HG02938 (cell line): ENCODE results near the gene CCDC107.
"Not testable (repeated sequence)": the region's sequence is repeated elsewhere in the genome, so short reads cannot be mapped to it uniquely, and the experiment has no call there.

Experiments
- ATAC-seq: cut with Tn5 transposase; IDR thresholded peaks from one replicate; pipeline ENCODE4 v1.9.1; 2021; ENCODE audit warnings: mild to moderate bottlenecking, moderate library complexity; ENCODE audit not compliant: unreplicated experiment

The CCDC107 gene

DNA sequence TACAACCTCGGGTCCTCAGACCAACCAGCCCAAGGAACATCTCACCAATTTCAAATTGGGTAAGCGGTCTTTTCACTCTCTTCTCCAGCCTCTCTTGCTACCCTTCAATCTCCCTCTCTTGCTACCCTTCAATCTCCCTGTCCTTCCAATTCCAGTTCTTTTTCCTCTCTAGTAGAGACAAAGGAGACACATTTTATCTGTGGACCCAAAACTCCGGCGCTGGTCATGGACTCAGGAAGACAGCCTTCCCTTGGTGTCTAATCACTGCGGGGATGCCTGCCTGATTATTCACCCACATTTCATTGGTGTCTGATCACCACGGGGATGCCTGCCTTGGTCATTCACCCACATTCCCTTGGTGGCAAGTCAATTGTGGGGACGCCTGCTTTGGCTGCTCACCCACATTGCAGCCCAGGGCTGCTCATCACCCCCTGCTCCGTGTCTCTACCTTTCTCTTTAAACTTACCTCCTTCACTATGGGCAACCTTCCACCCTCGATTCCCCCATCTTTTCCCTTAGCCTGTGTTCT lies 20.6 kb upstream of the CCDC107 start:
- ATAC-seq, result not testable (repeated sequence)

DNA sequence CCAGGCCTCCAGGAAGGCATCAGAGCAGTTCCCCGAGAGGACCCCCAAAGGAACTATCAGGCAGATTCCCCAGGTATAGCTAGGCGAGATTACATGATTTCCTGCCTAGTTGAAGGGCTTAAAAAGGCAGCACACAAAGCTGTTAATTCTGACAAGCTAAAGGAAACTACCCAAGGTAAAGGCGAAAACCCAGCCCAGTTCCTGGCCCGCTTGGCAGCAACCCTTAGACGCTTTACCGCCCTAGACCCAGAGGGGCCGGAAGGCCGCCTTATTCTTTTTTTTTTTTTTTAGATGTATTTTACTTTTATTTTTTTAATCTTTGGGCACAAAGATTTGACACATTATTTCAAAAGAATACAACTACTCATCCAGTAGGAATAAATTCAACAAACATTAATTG lies 19.3 kb upstream of the CCDC107 start:
- ATAC-seq, result not testable (repeated sequence)

DNA sequence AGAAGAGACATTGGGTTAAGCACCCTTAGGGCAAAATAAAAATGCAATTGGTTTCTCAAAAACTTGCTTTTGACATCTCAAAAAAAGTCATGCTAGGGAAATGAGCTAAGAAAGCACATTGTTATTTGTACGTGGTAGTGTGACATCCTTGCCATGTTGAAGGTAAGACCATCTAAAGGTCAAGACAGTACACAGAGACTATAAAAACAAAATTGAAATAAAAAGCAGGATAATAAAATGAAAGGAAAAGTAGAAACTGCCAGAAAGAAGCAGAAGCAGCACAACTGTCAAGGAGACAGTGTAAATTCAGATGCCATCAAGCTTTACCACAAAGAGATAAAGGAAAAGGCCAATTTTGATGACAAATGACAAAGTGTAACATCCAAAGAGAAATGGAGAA lies 18.9 kb upstream of the CCDC107 start:
- ATAC-seq, result not testable (repeated sequence)

DNA sequence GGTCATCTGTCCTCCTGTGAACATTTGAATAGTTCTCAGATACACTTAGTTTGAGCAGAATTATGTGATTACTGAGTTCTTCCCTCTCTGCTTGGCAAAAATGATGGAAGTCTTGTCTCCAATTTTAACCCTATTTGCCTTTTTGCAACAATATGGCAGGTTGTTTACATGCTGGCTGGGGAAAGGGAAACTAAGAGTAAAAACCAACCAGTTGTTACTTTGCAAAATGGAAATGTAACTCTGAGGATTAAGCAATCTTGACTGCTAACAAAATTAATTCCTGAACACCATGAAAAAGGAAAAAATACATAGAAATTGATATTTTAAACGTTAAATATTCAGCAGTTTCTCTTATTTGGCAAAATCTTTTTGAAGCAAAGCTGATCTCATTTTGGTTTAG lies 18.5 kb upstream of the CCDC107 start:
- no peak for ATAC-seq

DNA sequence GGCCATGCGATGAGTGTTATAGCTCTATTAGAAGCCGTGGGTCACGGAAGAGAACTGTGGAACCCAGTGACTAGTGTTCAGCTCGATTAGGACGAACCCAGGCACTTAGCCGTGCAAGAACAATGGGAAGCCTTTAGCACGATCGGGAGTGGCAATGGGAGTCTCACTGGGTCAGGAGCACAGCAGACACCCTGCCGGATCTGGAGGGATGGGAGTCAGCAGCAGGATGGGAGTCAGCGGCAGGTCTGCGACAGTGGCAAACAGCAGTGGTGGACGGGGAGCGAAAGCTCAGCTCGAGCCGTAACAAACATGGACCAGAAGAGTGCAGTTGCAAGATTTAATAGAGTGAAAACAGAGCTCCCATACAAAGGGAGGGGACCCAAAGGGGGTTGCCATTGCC lies 17.7 kb upstream of the CCDC107 start:
- ATAC-seq, result not testable (repeated sequence)

DNA sequence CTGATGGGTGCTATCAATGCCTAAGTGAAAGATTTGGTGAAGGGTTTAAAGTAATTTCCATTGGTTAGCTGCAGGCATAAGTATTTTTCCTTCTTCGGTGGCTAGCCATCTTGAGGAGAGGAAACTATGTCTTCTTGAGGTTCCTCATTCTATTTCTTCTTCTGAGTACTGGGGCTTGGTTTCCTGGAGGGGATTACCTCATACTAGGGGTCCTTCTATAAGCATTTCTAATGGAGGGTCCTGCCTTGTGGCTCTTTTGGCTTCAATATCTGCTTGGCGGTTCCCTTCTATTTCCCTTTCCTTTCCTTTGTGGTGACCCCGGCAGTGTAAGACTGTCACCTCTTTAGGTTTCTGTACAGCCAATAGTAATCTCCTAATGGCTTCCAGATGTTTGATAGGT lies 16.6 kb upstream of the CCDC107 start:
- ATAC-seq, result not testable (repeated sequence)

DNA sequence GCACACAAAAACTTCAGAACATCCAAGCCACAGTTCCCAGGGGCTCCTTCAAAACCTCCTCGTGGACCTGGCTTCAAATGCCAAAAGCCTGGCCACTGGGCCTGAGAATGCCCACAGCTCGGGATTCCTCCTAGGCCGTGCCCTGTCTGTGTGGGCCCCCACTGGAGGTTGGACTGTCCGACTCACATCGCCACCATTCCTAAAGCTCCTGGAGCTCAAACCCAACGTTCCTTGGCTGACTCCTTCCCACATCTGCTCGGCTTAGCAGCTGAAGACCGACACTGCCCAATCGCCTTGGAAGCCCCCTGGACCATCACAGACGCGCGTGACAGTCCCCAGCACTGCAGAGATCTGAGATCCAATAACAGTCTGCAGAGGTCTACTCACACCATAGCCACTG lies 15.0 kb upstream of the CCDC107 start:
- ATAC-seq, result no peak

DNA sequence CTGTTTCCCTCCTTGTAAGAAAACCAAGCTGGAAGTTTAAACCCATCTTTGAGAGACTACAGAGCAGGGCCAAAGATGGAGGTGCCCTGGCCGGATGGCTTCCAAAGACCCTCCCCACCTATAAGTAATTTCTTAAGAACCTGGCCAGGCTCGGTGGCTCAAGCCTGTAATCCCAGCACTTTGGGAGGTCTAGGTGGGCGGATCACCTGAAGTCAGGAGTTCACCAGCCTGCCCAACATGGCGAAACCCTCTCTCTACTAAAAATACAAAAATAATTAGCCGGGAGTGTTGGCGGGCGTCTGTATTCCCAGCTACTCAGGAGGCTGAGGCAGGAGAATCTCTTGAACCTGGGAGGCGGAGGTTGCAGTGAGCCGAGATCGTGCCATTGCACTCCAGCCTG lies 12.4 kb upstream of the CCDC107 start:
- not testable (repeated sequence) for ATAC-seq

DNA sequence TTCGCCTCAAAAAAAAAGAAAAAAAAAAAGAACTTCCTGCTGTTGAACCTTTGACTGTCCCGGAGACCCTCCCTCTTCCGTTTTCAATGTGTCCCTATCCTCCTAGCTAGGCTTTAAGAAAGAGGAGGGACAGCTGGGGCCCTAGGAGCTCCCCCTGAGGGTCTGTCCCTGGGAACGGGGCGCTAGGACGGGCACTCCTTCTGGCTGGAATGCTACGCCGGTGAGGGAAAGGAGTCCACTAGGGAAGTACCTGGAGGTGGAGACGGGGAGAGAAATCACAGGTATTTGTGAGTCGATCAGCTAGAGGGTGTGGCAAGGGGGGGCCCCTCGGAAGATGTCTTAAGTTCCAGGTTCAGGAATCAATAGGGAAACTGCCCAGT lies 11.9 kb upstream of the CCDC107 start:
- ATAC-seq, result no peak

DNA sequence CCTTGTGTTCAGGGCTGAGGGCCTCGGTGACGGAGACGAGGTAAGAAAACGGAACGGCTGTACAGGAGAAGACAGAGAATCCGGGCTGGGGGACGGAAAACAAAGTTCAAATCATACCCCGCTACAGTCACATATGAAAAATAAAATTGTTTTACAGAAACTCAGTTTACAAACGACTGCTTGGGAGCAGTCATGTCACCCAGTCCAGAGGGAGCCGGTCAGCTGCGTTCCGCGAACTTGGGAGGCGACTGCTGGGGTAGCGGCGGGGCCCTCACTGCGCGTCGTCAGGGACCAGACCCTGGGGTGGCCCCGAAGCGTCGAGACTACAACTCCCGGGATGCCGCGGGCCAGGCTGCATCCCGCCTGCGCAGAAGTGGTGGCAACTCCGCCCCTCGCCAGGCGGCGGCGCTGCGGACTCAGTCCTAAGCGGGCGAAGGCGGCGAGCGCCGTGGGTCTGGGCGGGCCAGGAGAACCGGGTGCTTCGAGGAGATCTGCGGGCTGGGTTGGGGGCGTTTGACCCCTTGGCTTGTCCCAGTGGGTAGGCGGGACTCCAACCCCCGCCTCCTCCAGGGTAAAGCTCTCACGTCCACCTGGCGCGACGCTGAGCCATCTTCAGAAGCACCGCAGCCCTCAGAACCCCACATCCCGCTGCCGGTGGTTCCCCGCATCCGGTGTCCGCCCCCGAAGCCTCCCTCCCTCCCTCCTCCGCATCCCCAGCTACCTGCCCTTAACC lies 11.4 kb upstream of the CCDC107 start:
- peak; percentile 78 for ATAC-seq

DNA sequence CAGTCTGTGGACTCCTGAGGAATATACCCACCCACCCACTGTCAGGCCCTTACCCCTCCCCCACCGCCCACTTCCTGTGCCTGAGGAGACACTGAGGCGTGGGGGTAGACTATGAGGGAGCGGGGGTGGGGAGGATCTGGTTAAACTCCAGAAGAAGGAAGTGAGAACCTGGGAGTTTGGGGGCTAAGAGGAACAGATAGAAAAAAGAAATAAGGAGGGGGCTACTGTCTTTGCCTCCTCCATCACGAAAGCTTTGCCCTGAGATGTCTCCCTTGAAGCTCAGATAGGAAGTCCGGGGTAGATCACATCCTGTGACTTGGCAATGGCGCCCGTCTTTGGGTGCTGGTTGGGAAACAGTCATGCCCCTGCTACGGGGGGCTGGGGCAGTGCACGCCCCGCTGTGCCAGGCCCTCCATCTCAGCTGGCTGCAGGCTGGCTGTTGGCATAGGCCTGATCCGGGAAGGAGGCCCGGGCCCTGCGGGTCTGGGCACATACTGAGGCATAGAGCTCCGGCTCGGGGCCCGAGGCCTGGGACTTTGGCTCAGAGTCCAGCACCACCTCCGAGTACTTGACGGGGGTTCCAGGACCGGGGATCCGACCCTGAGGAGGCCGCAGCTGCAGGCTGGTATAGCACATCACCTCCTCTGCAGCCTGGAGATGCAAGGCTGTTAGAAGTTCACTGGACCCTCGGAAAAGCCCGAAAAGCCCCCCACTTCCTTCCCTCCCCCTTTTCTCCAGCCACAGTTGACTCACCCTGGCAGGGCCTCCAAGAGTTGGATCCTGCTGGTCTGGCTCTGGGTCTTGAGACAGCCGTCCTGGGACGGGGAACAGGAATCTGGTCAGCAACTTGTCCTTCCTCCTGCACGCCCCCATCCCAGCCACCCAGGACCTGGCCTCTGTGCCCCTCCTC lies 8.4 kb upstream of the CCDC107 start:
- ATAC-seq, result no peak

DNA sequence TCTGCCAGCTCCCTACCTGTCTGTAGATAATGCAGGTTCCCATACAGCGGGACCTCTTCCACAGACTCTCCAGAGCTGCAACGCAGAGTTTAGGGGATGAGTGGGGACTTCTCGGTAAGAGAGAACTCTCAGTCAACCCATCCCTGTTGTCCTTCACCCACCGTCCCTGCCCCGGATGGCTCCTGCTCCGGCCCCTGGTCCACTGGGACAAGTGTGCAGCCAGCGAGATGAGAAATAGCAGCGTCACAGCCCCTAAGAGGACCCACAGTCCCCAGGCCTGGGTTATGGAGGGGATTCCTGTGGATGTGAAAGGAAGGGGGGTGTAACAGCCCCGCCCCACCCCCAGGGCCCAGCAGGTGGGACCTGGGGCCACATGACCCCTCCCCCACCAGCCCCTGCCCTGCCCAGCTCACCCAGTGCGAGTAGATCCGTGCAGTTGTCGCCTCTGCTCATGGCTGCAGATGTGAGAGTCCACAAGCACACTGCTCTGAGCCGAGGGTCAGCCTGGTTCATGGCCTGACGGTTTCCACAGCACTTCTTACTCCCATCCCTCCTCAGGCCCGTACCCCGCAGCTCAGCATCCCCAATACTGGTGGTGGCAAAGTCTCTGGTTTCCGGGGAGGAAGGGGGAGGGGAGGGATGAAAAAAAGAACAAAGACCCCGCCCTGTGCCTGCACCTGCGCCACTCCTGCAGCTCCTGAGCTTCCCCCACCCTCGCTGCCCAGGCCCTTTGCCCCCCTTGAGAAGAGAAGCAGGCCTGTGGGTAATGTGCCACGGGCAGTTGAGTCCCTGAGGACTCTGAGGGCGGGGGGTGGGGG lies 7.5 kb upstream of the CCDC107 start, which contains the start of gene SIT1:
Gene SIT1, minus strand, starts transcription at position 591 of the 818 bp plus-strand sequence. Its CDS starts 78 bp downstream, at position 513.
- no peak for ATAC-seq

DNA sequence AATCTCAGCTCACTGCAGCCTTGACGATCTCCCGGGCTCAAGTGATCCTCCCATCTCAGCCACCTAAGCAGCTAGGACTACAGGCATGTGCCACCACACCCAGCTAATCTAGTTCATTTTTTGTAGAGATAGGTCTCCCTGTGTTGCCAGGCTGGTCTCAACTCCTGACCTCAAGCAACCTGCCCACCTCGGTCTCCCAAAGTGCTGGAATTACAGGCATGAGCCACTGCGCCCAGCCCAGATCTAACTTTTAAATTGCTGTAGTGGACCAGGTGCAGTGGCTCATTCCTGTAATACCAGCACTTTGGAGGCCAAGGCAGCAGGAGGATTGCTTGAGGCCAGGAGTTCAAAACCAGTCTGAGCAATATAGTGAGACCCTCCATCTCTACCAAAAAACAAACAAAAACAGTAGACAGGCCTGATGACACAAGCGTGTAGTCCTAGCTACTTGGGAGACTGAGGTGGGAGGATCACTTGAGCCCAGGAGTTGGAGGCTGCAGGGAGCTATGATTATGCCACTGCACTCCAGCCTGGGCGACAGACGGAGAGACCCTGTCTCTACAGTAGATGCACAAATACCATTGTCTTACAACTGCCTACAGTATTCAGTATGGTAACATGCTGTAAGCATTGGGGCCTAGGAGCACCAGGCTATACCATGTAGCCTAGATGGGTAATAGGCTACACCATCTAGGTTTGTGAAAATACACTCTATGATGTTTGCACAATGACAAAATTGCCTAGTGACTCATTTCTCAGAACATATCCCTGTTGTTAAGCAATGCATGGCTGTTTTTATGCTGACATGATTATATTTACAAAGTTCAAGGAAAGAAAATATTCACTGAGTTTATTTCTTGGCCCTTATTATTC lies 5.9 kb upstream of the CCDC107 start:
- no peak for ATAC-seq

DNA sequence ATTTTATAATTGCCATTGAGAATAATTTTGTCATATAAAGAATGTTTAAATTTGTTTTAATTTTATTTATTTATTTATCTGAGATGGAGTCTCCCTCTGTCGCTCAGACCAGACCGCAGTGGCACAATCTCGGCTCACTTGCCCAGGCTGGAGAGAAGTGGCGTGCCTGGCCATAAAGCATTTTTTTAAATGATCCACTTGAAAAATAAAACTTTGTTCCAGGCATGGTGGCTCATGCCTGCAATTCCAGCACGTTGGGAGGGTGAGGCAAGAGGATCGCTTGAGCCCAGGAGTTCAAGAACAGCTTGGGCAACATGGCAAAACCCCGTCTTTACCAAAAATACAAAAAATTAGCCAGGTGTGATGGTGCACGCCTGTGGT lies 5.3 kb upstream of the CCDC107 start:
- ATAC-seq, result no peak

DNA sequence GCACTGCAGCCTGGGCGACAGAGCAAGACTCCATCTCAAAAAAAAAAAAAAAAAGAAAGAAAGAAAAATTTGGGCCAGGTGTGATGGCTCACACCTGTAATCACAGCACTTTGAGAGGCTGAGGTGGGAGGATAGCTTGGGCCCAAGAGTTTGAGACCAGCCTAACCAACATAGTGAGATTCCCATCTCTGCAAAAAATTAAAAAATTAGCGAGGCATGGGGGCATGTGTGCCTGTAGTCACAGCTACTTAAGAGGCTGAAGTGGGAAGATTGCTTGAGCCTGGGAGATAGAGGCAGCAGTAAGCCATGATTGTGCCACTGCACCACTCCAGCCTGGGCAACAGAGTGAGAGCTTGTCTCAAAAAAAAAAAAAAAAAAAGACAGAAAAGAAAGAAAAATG lies 4.5 kb upstream of the CCDC107 start:
- ATAC-seq, result no peak

DNA sequence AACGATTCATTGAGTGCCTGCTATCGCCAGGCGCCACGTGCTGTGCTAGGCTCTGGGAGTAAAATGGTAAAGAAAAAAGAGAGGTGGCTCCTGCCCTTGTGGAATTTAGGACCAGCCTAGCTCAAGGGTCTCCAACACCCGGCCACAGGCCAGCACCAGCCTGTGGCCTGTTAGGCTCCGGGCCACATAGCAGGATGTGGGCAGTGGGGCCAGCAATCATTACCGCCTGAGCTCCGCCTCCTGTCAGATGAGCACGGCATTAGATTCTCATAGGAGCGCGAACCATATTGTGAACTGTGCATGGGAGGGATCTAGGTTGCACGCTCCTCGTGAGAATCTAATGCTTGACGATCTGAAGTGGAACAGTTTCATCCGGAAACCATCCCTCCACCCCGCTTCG lies 1.7 kb upstream of the CCDC107 start:
- no peak for ATAC-seq

DNA sequence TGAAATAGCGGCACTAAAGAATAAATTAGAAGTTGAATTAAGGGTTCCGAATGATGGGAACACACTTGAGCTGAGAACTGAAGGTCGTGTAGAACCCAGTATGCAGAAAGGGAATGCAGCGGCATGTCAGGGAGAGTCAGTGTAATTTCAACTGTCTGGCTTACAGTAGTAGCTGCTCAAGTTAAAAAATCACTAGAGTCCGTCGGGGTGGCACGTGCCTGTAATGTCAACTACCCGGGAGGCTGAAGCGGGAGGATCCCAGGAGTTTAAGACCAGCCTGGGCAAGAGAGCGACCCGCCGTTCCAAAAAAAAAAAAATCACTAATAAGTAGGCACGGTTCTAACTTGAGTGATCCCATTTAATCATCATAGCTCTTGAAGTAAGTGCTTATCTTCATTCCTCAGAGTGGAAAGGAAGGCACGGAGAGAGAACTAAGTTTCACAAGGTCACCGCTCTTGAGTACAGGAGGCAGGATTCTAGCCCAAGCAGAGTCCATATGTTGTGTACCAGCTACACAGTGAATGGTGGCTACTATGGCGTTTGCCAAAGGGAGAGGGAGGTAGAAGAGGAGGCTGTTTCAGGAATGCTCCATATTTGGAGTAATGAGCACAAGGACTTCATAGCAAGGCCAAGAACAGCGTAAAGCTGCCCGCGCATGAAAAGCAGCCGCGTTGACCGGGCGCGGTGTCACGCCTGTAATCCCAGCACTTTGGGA lies 1.1 kb upstream of the CCDC107 start:
- no peak for ATAC-seq

DNA sequence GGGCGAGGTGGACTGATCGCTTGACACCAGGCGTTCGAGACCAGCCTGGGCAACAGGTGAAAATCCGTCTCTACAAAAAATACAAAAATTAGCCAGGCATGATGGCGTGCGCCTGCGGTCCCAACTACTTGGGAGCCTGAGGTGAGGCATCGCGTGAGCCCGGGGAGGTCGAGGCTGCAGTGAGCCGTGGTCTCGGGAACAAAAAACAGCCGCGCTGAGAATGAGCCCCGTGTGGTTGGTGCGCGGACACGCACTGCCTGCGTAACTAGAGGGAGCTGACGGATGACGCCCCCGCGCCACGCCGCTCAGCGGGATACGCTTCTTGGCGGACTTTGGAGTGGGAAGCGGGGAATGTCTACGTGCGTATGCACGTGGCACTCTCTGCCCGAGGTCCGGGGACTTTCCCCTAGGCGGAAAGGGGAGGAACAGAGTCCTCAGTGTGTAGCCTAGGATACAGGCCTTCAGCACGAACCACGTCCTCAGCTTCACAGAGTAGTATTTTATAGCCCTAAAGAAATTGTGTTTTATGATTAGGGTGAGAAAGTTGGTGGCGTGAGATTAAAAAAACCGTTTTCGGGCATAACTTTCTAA lies 451 bp upstream of the CCDC107 start, which contains the start of gene RMRP:
Gene RMRP, minus strand, starts transcription at position 474 of the 591 bp plus-strand sequence.
- peak; percentile 82 for ATAC-seq

DNA sequence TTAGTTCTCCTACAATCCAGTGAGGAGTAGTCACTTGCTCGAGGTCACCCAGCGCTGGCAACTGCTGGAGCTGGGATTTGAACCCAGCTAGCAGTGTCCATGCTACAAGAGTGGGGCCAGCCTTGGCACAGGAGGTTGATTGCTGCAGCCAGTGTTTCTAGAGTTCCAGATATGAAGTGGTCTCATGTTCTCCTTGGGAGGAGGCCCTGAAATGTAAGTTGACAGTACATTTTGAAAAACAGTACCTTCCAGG lies 802 bp downstream of the CCDC107 start:
- no peak for ATAC-seq
